H1 (cell line): ENCODE data around the gene APOBEC2. TPM values are rescaled to one million over a fixed set of nuclear protein-coding genes. Genes with fewer than 3 reads are reported as not detected.

Experiments used
- CTCF ChIA-PET: fragments of 300-600 bp; sonication (Branson Sonifier 250); formaldehyde crosslinking; loops from one replicate; lab custom pipeline; 2021; ENCODE audit not compliant: partially characterized antibody; lab: Charles Lee
- POLR2A ChIA-PET: fragments of 300-600 bp; sonication (Branson Sonifier 250); formaldehyde crosslinking; loops from one replicate; lab custom pipeline; 2021; ENCODE audit warnings: inconsistent platforms; ENCODE audit not compliant: partially characterized antibody; lab: Charles Lee
- DNase-seq, 2 experiments: peaks; one replicate each; pipeline versions ENCODE4 v3.0.0 to v3.0.0-alpha.2; 2010 to 2022; ENCODE audit warnings: low spot score in 2 of 2, low read depth in 1 of 2, mixed read lengths in 1 of 2
- FAIRE-seq: peaks from 2 replicates; lab custom pipeline; 2011; peaks lifted over from hg19 to GRCh38; lab: Jason Lieb, UNC
- H2AFZ ChIP-seq: 2 replicates; pipeline ENCODE4 v1.8.1; 2012; ENCODE audit warnings: low read length, inconsistent platforms
- H2AK5ac ChIP-seq: 2 replicates; pipeline ENCODE4 v1.6.1; 2013; ENCODE audit warnings: low read depth, low read length
- H2BK120ac ChIP-seq: replicated peaks from 2 replicates; pipeline ENCODE3; 2013; ENCODE audit warnings: low read depth, low read length, inconsistent platforms
- H2BK12ac ChIP-seq: 2 replicates; pipeline ENCODE4 v1.6.1; 2013; ENCODE audit warnings: low read depth, low read length
- H2BK15ac ChIP-seq: 2 replicates; pipeline ENCODE4 v1.6.1; 2013; ENCODE audit warnings: low read length
- H2BK20ac ChIP-seq: 2 replicates; pipeline ENCODE4 v1.6.1; 2013; ENCODE audit warnings: low read length
- H2BK5ac ChIP-seq: 2 replicates; pipeline ENCODE4 v1.6.1; 2013; ENCODE audit warnings: low read depth, low read length
- H3K14ac ChIP-seq: 2 replicates; pipeline ENCODE4 v1.6.1; 2013; ENCODE audit warnings: inconsistent platforms; ENCODE audit not compliant: insufficient read length
- H3K18ac ChIP-seq: 2 replicates; pipeline ENCODE4 v1.6.1; 2013; ENCODE audit warnings: low read length; ENCODE audit errors: extremely low read depth
- H3K23ac ChIP-seq: 2 replicates; pipeline ENCODE4 v1.6.1; 2013; ENCODE audit warnings: inconsistent platforms; ENCODE audit not compliant: insufficient read length
- H3K23me2 ChIP-seq: 2 replicates; pipeline ENCODE4 v1.6.1; 2013; ENCODE audit warnings: low read depth, low read length
- H3K27ac ChIP-seq: 2 replicates; pipeline ENCODE4 v1.6.1; 2011; ENCODE audit warnings: low read depth, low read length, inconsistent platforms
- H3K27me3 ChIP-seq, 4 experiments: replicated peaks in 1 of 4; 1 replicate in 1 of 4; 2 replicates in 3 of 4; pipeline versions ENCODE4 v1.6.1 to v1.8.1; 2011 to 2013; ENCODE audit warnings: low read length in 3 of 4, mild to moderate bottlenecking in 3 of 4, inconsistent platforms in 2 of 4, mixed read lengths in 2 of 4, moderate library complexity in 1 of 4; ENCODE audit not compliant: control insufficient read depth in 3 of 4, insufficient read depth in 3 of 4; ENCODE audit errors: extremely low read depth in 1 of 4
- H3K36me3 ChIP-seq, 4 experiments: 2 replicates each; pipeline versions ENCODE4 v1.6.1 to v1.8.1; 2011 to 2013; ENCODE audit warnings: mild to moderate bottlenecking in 4 of 4, low read length in 3 of 4, moderate library complexity in 2 of 4, control low read depth in 1 of 4, inconsistent platforms in 1 of 4; ENCODE audit not compliant: insufficient read depth in 4 of 4, control insufficient read depth in 2 of 4
- H3K4ac ChIP-seq: replicated peaks from 2 replicates; pipeline ENCODE3; 2013; ENCODE audit warnings: low read length, low read depth, mixed read lengths, inconsistent platforms; ENCODE audit not compliant: insufficient read length
- H3K4me1 ChIP-seq, 4 experiments: replicated peaks in 1 of 4; 1 replicate in 1 of 4; 2 replicates in 3 of 4; pipeline versions ENCODE4 v1.6.1 to v1.8.1; 2011 to 2013; ENCODE audit warnings: low read length in 3 of 4, inconsistent platforms in 2 of 4, mixed read lengths in 1 of 4; ENCODE audit not compliant: insufficient read depth in 4 of 4, control insufficient read depth in 3 of 4
- H3K4me2 ChIP-seq, 2 experiments: 2 replicates each; pipeline versions ENCODE4 v1.6.1 to v1.8.1; 2011 to 2013; ENCODE audit warnings: low read depth in 2 of 2, low read length in 2 of 2, control low read depth in 1 of 2, inconsistent platforms in 1 of 2, mild to moderate bottlenecking in 1 of 2; ENCODE audit not compliant: insufficient read depth in 1 of 2
- H3K4me3 ChIP-seq, 4 experiments: fragments of 200-600, 300-600 bp in 1 of 4; sonication (generic), shearing (Covaris generic), sonication (Bioruptor Twin) in 1 of 4; 2 replicates each; pipeline versions ENCODE4 v1.5.1 to v1.8.1; 2011 to 2016; ENCODE audit warnings: low read length in 4 of 4, low read depth in 3 of 4, control low read depth in 2 of 4, inconsistent platforms in 2 of 4, mild to moderate bottlenecking in 2 of 4, mixed read lengths in 1 of 4, moderate library complexity in 1 of 4; ENCODE audit not compliant: insufficient read depth in 2 of 4; ENCODE audit errors: extremely low read depth in 1 of 4
- H3K56ac ChIP-seq: replicated peaks from 2 replicates; pipeline ENCODE3; 2013; ENCODE audit warnings: low read depth, mild to moderate bottlenecking, mixed read lengths, low read length, inconsistent platforms; ENCODE audit not compliant: insufficient read length
- H3K79me1 ChIP-seq: 2 replicates; pipeline ENCODE4 v1.6.1; 2013; ENCODE audit warnings: low read depth, low read length, control low read depth
- H3K79me2 ChIP-seq, 2 experiments: 2 replicates each; pipeline versions ENCODE4 v1.6.1 to v1.8.1; 2012 to 2013; ENCODE audit warnings: low read length in 2 of 2, mild to moderate bottlenecking in 2 of 2, inconsistent platforms in 1 of 2; ENCODE audit not compliant: insufficient read depth in 2 of 2, control insufficient read depth in 1 of 2
- H3K9ac ChIP-seq, 4 experiments: replicated peaks in 1 of 4; 1 replicate in 1 of 4; 2 replicates in 3 of 4; pipeline versions ENCODE4 v1.6.1 to v1.8.1; 2011 to 2013; ENCODE audit warnings: low read depth in 3 of 4, low read length in 3 of 4, control low read depth in 2 of 4, mild to moderate bottlenecking in 2 of 4, moderate library complexity in 2 of 4, inconsistent platforms in 1 of 4; ENCODE audit errors: extremely low read depth in 1 of 4
- H3K9me3 ChIP-seq, 2 experiments: 2 replicates each; pipeline versions ENCODE4 v1.6.1 to v1.8.1; 2012 to 2013; ENCODE audit warnings: mild to moderate bottlenecking in 2 of 2, moderate library complexity in 2 of 2, control low read depth in 1 of 2, inconsistent platforms in 1 of 2, low read depth in 1 of 2, low read length in 1 of 2, mixed read lengths in 1 of 2; ENCODE audit not compliant: insufficient read depth in 2 of 2
- H4K20me1 ChIP-seq, 2 experiments: replicated peaks in 1 of 2; 2 replicates each; pipeline versions ENCODE3 to v1.8.1; 2011 to 2013; ENCODE audit warnings: inconsistent platforms in 2 of 2, low read length in 2 of 2, mild to moderate bottlenecking in 1 of 2; ENCODE audit not compliant: insufficient read depth in 2 of 2, control insufficient read depth in 1 of 2
- H4K5ac ChIP-seq: 2 replicates; pipeline ENCODE4 v1.6.1; 2013; ENCODE audit warnings: low read length, low read depth, mixed read lengths, inconsistent platforms; ENCODE audit not compliant: insufficient read length
- H4K8ac ChIP-seq: 2 replicates; pipeline ENCODE4 v1.8.0; 2013; ENCODE audit warnings: mild to moderate bottlenecking, moderate library complexity, low read length, inconsistent platforms; ENCODE audit not compliant: insufficient read depth; ENCODE audit errors: extremely low read depth
- H4K91ac ChIP-seq: replicated peaks from 2 replicates; pipeline ENCODE3; 2013; ENCODE audit warnings: low read length, mixed read lengths, inconsistent platforms; ENCODE audit not compliant: insufficient read length
- KDM5A ChIP-seq: fragments of 200-600 bp; IDR thresholded peaks from 2 replicates; pipeline ENCODE4 v1.7.1; 2012; ENCODE audit warnings: mild to moderate bottlenecking, low read length, inconsistent platforms, mixed read lengths
- WGBS, 2 experiments: shearing (Covaris generic) in 1 of 2; methylation state at CpG; one replicate each; pipeline versions ENCODE4 v1.1.6 to v1.1.7; 2013 to 2015; ENCODE audit warnings: low lambda C conversion rate in 2 of 2, mixed read lengths in 2 of 2, inconsistent platforms in 1 of 2, low coverage in 1 of 2, missing lambda C conversion rate in 1 of 2; ENCODE audit not compliant: insufficient replicate concordance in 2 of 2, insufficient coverage in 1 of 2, insufficient read length in 1 of 2; ENCODE audit errors: extremely low coverage in 1 of 2, missing lambda C conversion rate in 1 of 2; 5-methylcytosine and 5-hydroxymethylcytosine counted together
- polyA plus RNA-seq, 7 experiments: library from polyadenylated mRNA; depleted of rRNA in 3 of 7; stranded (reverse) in 5 of 7; unstranded in 2 of 7; fragments of >200 nt in 5 of 7; fragments of 200-250 nt in 2 of 7; gene quantifications; 1 replicate in 5 of 7; 2 replicates in 1 of 7; 4 replicates in 1 of 7; pipeline versions ENCODE4 v1.2.1 to v1.2.3, GENCODE V29; 2011 to 2013; ENCODE audit warnings: missing spikeins in 2 of 7, mixed read lengths in 2 of 7
- total RNA-seq: library from RNA; stranded (reverse); fragmentation: NEBNext Ultra II Directional; extraction: Animal tissue kit (Norgen Biotek cat#: 25700); gene quantifications from 2 replicates; pipeline ENCODE4 v1.2.1, GENCODE V29; 2021

APOBEC2 gene
- total and polyA plus RNA-seq, 2 of the 8 experiments (the other 6 are each of a cell fraction or from before 2014, with no cell fraction given), result not detected

DNA sequence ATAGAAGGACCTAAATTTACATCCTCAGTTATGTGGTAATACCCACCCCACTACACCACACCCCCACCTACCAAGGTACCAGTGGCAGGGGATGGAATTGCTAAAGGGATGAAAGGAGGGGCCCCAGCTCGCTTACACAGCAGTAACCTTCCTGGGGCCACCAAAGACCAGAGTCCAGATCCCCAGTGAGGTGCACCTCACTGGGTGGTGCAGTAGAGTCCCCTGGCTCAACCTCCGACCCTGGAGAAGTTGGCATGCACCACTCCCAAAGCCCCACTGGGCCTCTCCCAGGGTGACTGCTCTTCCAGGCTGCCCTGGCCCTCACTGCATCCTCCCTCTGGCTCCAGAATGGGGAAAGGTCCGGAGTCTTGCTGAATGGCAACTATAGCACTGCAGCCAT is 14.8 kb upstream of the APOBEC2 start:
- no peaks in the 10 kb centered on the region for H3K23me2 ChIP-seq
- H2AK5ac ChIP-seq, result no peak overlapping the region
- no peaks in the 10 kb centered on the region for H3K36me3 ChIP-seq
- H3K56ac ChIP-seq, result no peak overlapping the region
- no peaks in the 10 kb centered on the region for H3K9me3 ChIP-seq
- no peak overlapping the region for H2AFZ ChIP-seq
- H2BK120ac ChIP-seq, result no peak overlapping the region
- H4K91ac ChIP-seq, result no peak overlapping the region
- H3K4ac ChIP-seq, result no peak overlapping the region
- H2BK5ac ChIP-seq, result no peak overlapping the region
- H2BK15ac ChIP-seq, result 0 out of 2 replicates have a peak overlapping the region, but pooled peaks have one; percentile 9
- no peak overlapping the region for H3K4me2 ChIP-seq
- no peak overlapping the region for H3K27ac ChIP-seq
- no peak for FAIRE-seq
- ChIA-PET CTCF (interaction anchor here (0.9 to 6.0 kb wide), 15 partner anchors 8 to 1053 kb away, joined by 3 to 80 read pairs (median 5); partner anchors contain the start of gene APOBEC2), POLR2A (interaction anchor here (1.9 kb wide), 1 partner anchor 10 kb away, joined by 9 read pairs; no protein-coding TSS in a partner anchor)
- WGBS, 2 experiments, result 91% methylated on average over 3 of the region's 3 CpGs; no CpG with 5 or more reads in 1 of the 2 experiments
- H3K79me2 ChIP-seq, result no peaks in the 10 kb centered on the region
- no peak overlapping the region for H3K18ac ChIP-seq
- no peaks in the 10 kb centered on the region for H3K79me1 ChIP-seq
- no peak overlapping the region for H2BK20ac ChIP-seq
- H3K14ac ChIP-seq, result no peak overlapping the region
- H3K4me3 ChIP-seq, result no peak overlapping the region
- H2BK12ac ChIP-seq, result no peak overlapping the region
- no peak for DNase-seq
- H3K23ac ChIP-seq, result no peak overlapping the region
- H3K4me1 ChIP-seq, result peaks cover 0 to 4% (median 3%) of the 10 kb centered on the region in 4 experiments; a peak in 6 of 7 replicates
- no peak overlapping the region for H4K5ac ChIP-seq
- H4K8ac ChIP-seq, result no peak overlapping the region
- no peaks in the 10 kb centered on the region; a peak in 1 of 7 replicates for H3K27me3 ChIP-seq
- H3K9ac ChIP-seq, result no peak overlapping the region
- H4K20me1 ChIP-seq, result no peaks in the 10 kb centered on the region
- no peak for TF ChIP-seq KDM5A
